GM23248 (cell line): ENCODE data around the gene SMIM14.

Experiments used
- EZH2 ChIP-seq: fragments of 200-600 bp; sonication (generic); IDR thresholded peaks from 2 replicates; pipeline ENCODE4 v1.6.1; 2018; ENCODE audit warnings: antibody characterized with exemption, mild to moderate bottlenecking; ENCODE audit not compliant: insufficient read depth, poor library complexity, severe bottlenecking
- EZH2phosphoT487 ChIP-seq: fragments of 200-600 bp; sonication (generic); IDR thresholded peaks from 2 replicates; pipeline ENCODE4 v1.6.1; 2018; ENCODE audit warnings: antibody characterized with exemption, moderate library complexity, mild to moderate bottlenecking, low read depth; ENCODE audit not compliant: insufficient read depth

GRCh38 chr4:39664828-39665731 is 26.4 kb upstream of the SMIM14 start:
- TF ChIP-seq EZH2 (no peak), EZH2phosphoT487 (no peak)
